Measurements from ENCODE around the gene DPYSL3.
"Not testable (repeated sequence)": the region's sequence is repeated elsewhere in the genome, so short reads cannot be mapped to it uniquely, and the experiment has no call there.

Gene DPYSL3

GRCh38 chr5:147400126-147400809, 109.6 kb downstream of the DPYSL3 start:
- no peak for DNase-seq

- DNase-seq = no peak
These were observed 111.0 kb downstream of the DPYSL3 start for GRCh38 chr5:147398860-147399259.

GRCh38 chr5:147397616-147398015, 112.3 kb downstream of the DPYSL3 start:
- no peak for DNase-seq

GRCh38 chr5:147396070-147396823, 113.6 kb downstream of the DPYSL3 start:
- no peak for DNase-seq

- DNase-seq = no peak
These were observed 115.8 kb downstream of the DPYSL3 start for GRCh38 chr5:147393874-147394672.

GRCh38 chr5:147391781-147392180, 118.1 kb downstream of the DPYSL3 start:
- DNase-seq = no peak

- DNase-seq = no peak
These were observed 119.1 kb downstream of the DPYSL3 start for GRCh38 chr5:147390654-147391225.

- DNase-seq = no peak
These were observed 121.4 kb downstream of the DPYSL3 start for GRCh38 chr5:147388184-147389108.

GRCh38 chr5:147387109-147387508, 122.8 kb downstream of the DPYSL3 start:
- no peak for DNase-seq

GRCh38 chr5:147384346-147385193, 125.3 kb downstream of the DPYSL3 start:
- no peak for DNase-seq

GRCh38 chr5:147382776-147383175, 127.1 kb downstream of the DPYSL3 start:
- DNase-seq = no peak

- no peak for DNase-seq
These were observed 128.3 kb downstream of the DPYSL3 start for GRCh38 chr5:147381555-147381954.

GRCh38 chr5:147377682-147378081, 132.2 kb downstream of the DPYSL3 start:
- no peak for DNase-seq

GRCh38 chr5:147375151-147375550, 134.7 kb downstream of the DPYSL3 start:
- DNase-seq = no peak

GRCh38 chr5:147373328-147373727, 136.5 kb downstream of the DPYSL3 start:
- DNase-seq = no peak

GRCh38 chr5:147372191-147372590, 137.7 kb downstream of the DPYSL3 start:
- DNase-seq = no peak

GRCh38 chr5:147371290-147371689, 138.6 kb downstream of the DPYSL3 start:
- no peak for DNase-seq

- DNase-seq = no peak
These were observed 140.0 kb downstream of the DPYSL3 start for GRCh38 chr5:147369742-147370374.

- not testable (repeated sequence) for DNase-seq
These were observed 142.5 kb downstream of the DPYSL3 start for GRCh38 chr5:147367381-147367780.

- DNase-seq = no peak
These were observed 148.3 kb downstream of the DPYSL3 start for GRCh38 chr5:147361441-147362175.
